ENCODE data around the gene PRKACB.

Gene PRKACB

GRCh38 chr1:84108900-84109578, 35.0 kb upstream of the PRKACB start:
- no peaks in the 10 kb centered on the region for H4K20me1 ChIP-seq (ENCODE audit: insufficient read depth, low read length)
- H3K27me3 ChIP-seq (replicated peaks; ENCODE audit: insufficient read depth, low read length), result no peaks in the 10 kb centered on the region
- no peak for DNase-seq
- H2AFZ ChIP-seq (ENCODE audit: low read length), result no peak overlapping the region
- H3K4me1 ChIP-seq (ENCODE audit: low read length), result 0 out of 2 replicates have a peak, but pooled peaks cover 4% of the 10 kb centered on the region
- no peaks in the 10 kb centered on the region for H3F3A ChIP-seq (ENCODE audit: insufficient read depth, low read length)
- H3K4me2 ChIP-seq (ENCODE audit: low read depth, low read length), result no peak overlapping the region; the same call in 1 of the 2 replicates
- no peaks in the 10 kb centered on the region for H3K36me3 ChIP-seq (replicated peaks; ENCODE audit: insufficient read depth, low read length)
- TF ChIP-seq EZH2phosphoT487 (IDR thresholded peaks at IDR 0.05; ENCODE audit: low read length) (no peak), CTCF (IDR thresholded peaks at IDR 0.05; ENCODE audit: low read length) (no peak)
- H3K4me3 ChIP-seq (ENCODE audit: low read length), result no peak overlapping the region
- no peak overlapping the region for H3K27ac ChIP-seq (ENCODE audit: low read length)
- no peaks in the 10 kb centered on the region for H3K9me2 ChIP-seq (replicated peaks; ENCODE audit: insufficient read depth, low read length)
- no peaks in the 10 kb centered on the region for H3K9me3 ChIP-seq (replicated peaks; ENCODE audit: insufficient read depth, low read length)
- no peaks in the 10 kb centered on the region for H3K79me2 ChIP-seq (ENCODE audit: low read length)
- H3K9ac ChIP-seq (ENCODE audit: low read length), result no peak overlapping the region

GRCh38 chr1:84110629-84111028, 33.4 kb upstream of the PRKACB start:
- Histone ChIP-seq H3K27ac (ENCODE audit: low read length) (no peak overlapping the region), H3K4me2 (ENCODE audit: low read depth, low read length) (no peak overlapping the region), H3K79me2 (ENCODE audit: low read length) (no peaks in the 10 kb centered on the region), H3K36me3 (replicated peaks; ENCODE audit: insufficient read depth, low read length) (no peaks in the 10 kb centered on the region), H3F3A (ENCODE audit: insufficient read depth, low read length) (no peaks in the 10 kb centered on the region), H3K27me3 (replicated peaks; ENCODE audit: insufficient read depth, low read length) (no peaks in the 10 kb centered on the region), H3K4me3 (ENCODE audit: low read length) (no peak overlapping the region), H3K4me1 (ENCODE audit: low read length) (0 out of 2 replicates have a peak, but pooled peaks cover 4% of the 10 kb centered on the region), H3K9me3 (replicated peaks; ENCODE audit: insufficient read depth, low read length) (no peaks in the 10 kb centered on the region), H2AFZ (ENCODE audit: low read length) (no peak overlapping the region), H3K9me2 (replicated peaks; ENCODE audit: insufficient read depth, low read length) (no peaks in the 10 kb centered on the region), H4K20me1 (ENCODE audit: insufficient read depth, low read length) (no peaks in the 10 kb centered on the region), H3K9ac (ENCODE audit: low read length) (no peak overlapping the region)
- TF ChIP-seq EZH2 (optimal IDR thresholded peaks at IDR 0.05; ENCODE audit: low read depth, low read length) (no peak), EZH2phosphoT487 (IDR thresholded peaks at IDR 0.05; ENCODE audit: low read length) (no peak), CTCF (IDR thresholded peaks at IDR 0.05; ENCODE audit: low read length) (no peak)
- DNase-seq, result no peak

- no peak overlapping the region for H3K4me2 ChIP-seq (ENCODE audit: low read depth, low read length)
- H3K27me3 ChIP-seq (replicated peaks; ENCODE audit: insufficient read depth, low read length), result no peaks in the 10 kb centered on the region
- no peaks in the 10 kb centered on the region for H4K20me1 ChIP-seq (ENCODE audit: insufficient read depth, low read length)
- no peaks in the 10 kb centered on the region for H3K9me2 ChIP-seq (replicated peaks; ENCODE audit: insufficient read depth, low read length)
- no peak overlapping the region for H3K27ac ChIP-seq (ENCODE audit: low read length)
- TF ChIP-seq EZH2 (optimal IDR thresholded peaks at IDR 0.05; ENCODE audit: low read depth, low read length) (no peak), EZH2phosphoT487 (IDR thresholded peaks at IDR 0.05; ENCODE audit: low read length) (no peak), CTCF (IDR thresholded peaks at IDR 0.05; ENCODE audit: low read length) (no peak)
- H3K79me2 ChIP-seq (ENCODE audit: low read length), result no peaks in the 10 kb centered on the region
- no peaks in the 10 kb centered on the region for H3F3A ChIP-seq (ENCODE audit: insufficient read depth, low read length)
- H3K4me1 ChIP-seq (ENCODE audit: low read length), result 0 out of 2 replicates have a peak, but pooled peaks cover 2% of the 10 kb centered on the region
- no peak overlapping the region for H3K9ac ChIP-seq (ENCODE audit: low read length)
- no peaks in the 10 kb centered on the region for H3K9me3 ChIP-seq (replicated peaks; ENCODE audit: insufficient read depth, low read length)
- DNase-seq, result no peak
- no peaks in the 10 kb centered on the region for H3K36me3 ChIP-seq (replicated peaks; ENCODE audit: insufficient read depth, low read length)
- no peak overlapping the region for H3K4me3 ChIP-seq (ENCODE audit: low read length)
- H2AFZ ChIP-seq (ENCODE audit: low read length), result no peak overlapping the region
Observed at GRCh38 chr1:84116558-84116957, 27.5 kb upstream of the PRKACB start.
